ENCODE data around the gene PKNOX2.

GRCh38 chr11:125447721-125448120, 283.2 kb downstream of the PKNOX2 start:
- TF ChIP-seq CTCF (IDR thresholded peaks at IDR 0.05; ENCODE audit: low read length), result no peak
- TF ChIP-seq EZH2 (optimal IDR thresholded peaks at IDR 0.05; ENCODE audit: low read depth, low read length), result no peak
- no peak for TF ChIP-seq EZH2phosphoT487 (IDR thresholded peaks at IDR 0.05; ENCODE audit: low read length)
